Activated CD4-positive, alpha-beta T cell treated with anti-CD3 and anti-CD28 coated beads for 24 hours (primary cell): ENCODE data around the gene GTF3C5.
"Not testable (repeated sequence)": the region's sequence is repeated elsewhere in the genome, so short reads cannot be mapped to it uniquely, and the experiment has no call there.

Experiments used
- DNase-seq, 2 donors: peaks; one replicate each; pipeline ENCODE4 v3.0.0-alpha.2; 2020; ENCODE audit warnings: low read depth in 2 of 2

GTF3C5 gene

GRCh38 chr9:133054194-133054890, 23.5 kb downstream of the GTF3C5 start:
- no peak for DNase-seq

- DNase-seq, result no peak
Measured at GRCh38 chr9:133054966-133055365, 24.2 kb downstream of the GTF3C5 start.

GRCh38 chr9:133055788-133056420, 25.1 kb downstream of the GTF3C5 start:
- no peak for DNase-seq

- no peak for DNase-seq
Measured at GRCh38 chr9:133056533-133056932, 25.7 kb downstream of the GTF3C5 start.

- no peak for DNase-seq
Measured at GRCh38 chr9:133057006-133057405, 26.2 kb downstream of the GTF3C5 start.

GRCh38 chr9:133057553-133057952, 26.8 kb downstream of the GTF3C5 start:
- no peak for DNase-seq

GRCh38 chr9:133058071-133058470, 27.3 kb downstream of the GTF3C5 start:
- DNase-seq, result no peak

GRCh38 chr9:133058550-133059320, 27.9 kb downstream of the GTF3C5 start:
- no peak for DNase-seq

GRCh38 chr9:133059623-133060022, 28.8 kb downstream of the GTF3C5 start:
- DNase-seq, result no peak

GRCh38 chr9:133060417-133060841, 29.6 kb downstream of the GTF3C5 start:
- no peak for DNase-seq

GRCh38 chr9:133061019-133061763, 30.4 kb downstream of the GTF3C5 start:
- DNase-seq, result not testable (repeated sequence)

GRCh38 chr9:133061764-133062145, 31.0 kb downstream of the GTF3C5 start, which contains the start of gene CEL:
TSS of gene CEL (plus strand) at chr9:133061981. CDS start at chr9:133062003, 22 bp downstream.
- DNase-seq, result not testable (repeated sequence)

- not testable (repeated sequence) for DNase-seq
Measured at GRCh38 chr9:133062569-133062968, 31.8 kb downstream of the GTF3C5 start.

GRCh38 chr9:133063159-133063499, 32.3 kb downstream of the GTF3C5 start:
- DNase-seq, result no peak

- DNase-seq, result no peak
Measured at GRCh38 chr9:133063500-133064231, 32.9 kb downstream of the GTF3C5 start.

- no peak for DNase-seq
Measured at GRCh38 chr9:133064241-133065069, 33.7 kb downstream of the GTF3C5 start.

GRCh38 chr9:133065070-133065388, 34.2 kb downstream of the GTF3C5 start:
- DNase-seq, result no peak

- DNase-seq, result no peak
Measured at GRCh38 chr9:133066181-133066983, 35.6 kb downstream of the GTF3C5 start.

- no peak for DNase-seq
Measured at GRCh38 chr9:133067006-133067405, 36.2 kb downstream of the GTF3C5 start.

- DNase-seq, result no peak
Measured at GRCh38 chr9:133067813-133068212, 37.0 kb downstream of the GTF3C5 start.
